T1000 (cell line): Measurements from ENCODE around the gene ELOB.

ENCODE experiments used
- DNase-seq: peaks from one replicate; lab custom pipeline; 2025; ENCODE audit warnings: mixed read lengths; lab: John Stamatoyannopoulos, UW

ELOB gene

DNA sequence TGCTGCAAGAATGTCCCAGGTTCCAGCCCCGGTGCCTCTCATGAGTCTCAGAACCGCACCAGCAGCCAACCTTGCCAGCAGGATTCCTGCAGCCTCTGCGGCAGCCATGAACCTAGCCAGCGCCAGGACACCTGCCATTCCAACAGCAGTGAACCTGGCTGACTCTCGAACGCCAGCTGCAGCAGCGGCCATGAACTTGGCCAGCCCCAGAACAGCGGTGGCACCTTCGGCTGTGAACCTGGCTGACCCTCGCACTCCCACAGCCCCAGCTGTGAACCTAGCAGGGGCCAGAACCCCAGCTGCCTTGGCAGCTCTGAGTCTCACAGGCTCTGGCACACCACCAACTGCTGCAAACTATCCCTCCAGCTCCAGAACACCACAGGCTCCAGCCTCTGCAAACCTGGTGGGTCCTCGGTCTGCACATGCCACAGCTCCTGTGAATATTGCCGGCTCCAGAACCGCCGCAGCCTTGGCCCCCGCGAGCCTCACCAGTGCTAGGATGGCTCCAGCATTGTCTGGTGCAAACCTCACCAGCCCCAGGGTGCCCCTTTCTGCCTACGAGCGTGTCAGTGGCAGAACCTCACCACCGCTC lies 9.8 kb downstream of the ELOB start:
- DNase-seq = no peak

DNA sequence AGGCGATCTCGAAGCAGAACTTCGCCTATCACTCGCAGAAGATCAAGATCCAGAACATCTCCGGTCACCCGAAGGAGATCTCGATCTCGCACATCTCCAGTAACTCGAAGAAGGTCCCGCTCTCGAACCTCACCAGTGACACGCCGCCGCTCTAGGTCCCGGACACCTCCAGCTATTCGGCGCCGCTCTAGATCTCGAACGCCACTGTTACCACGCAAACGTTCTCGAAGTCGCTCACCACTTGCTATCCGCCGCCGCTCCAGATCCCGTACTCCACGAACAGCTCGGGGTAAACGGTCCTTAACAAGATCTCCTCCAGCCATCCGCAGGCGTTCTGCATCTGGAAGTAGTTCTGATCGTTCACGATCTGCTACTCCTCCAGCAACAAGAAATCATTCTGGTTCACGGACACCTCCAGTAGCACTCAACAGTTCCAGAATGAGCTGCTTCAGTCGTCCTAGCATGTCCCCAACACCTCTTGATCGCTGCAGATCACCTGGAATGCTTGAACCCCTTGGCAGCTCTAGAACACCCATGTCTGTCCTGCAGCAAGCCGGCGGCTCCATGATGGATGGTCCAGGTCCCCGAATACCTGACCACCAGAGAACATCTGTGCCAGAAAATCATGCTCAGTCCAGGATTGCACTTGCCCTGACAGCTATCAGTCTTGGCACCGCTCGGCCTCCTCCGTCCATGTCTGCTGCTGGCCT lies 10.5 kb downstream of the ELOB start:
- no peak for DNase-seq

DNA sequence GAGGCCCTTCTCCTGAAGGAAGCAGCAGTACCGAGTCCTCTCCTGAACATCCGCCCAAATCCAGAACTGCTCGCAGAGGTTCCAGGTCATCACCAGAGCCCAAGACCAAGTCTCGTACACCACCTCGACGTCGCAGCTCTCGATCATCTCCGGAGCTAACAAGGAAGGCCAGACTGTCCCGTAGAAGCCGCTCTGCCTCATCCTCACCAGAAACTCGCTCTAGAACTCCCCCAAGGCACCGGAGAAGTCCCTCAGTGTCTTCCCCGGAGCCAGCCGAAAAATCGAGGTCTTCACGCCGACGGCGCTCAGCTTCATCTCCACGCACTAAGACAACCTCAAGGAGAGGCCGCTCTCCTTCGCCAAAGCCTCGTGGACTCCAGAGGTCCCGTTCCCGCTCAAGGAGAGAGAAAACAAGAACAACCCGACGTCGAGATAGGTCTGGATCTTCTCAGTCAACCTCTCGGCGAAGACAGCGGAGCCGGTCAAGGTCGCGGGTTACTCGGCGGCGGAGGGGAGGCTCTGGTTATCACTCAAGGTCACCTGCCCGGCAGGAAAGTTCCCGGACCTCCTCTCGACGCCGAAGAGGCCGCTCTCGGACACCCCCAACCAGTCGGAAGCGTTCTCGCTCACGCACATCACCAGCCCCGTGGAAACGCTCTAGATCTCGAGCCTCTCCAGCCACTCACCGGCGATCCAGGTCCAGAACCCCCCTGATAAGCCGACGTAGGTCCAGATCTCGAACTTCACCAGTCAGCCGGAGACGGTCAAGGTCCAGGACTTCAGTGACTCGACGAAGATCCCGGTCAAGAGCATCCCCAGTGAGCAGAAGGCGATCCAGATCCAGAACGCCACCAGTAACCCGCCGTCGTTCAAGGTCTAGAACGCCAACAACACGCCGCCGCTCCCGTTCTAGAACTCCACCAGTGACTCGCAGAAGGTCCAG lies 11.3 kb downstream of the ELOB start:
- no peak for DNase-seq

DNA sequence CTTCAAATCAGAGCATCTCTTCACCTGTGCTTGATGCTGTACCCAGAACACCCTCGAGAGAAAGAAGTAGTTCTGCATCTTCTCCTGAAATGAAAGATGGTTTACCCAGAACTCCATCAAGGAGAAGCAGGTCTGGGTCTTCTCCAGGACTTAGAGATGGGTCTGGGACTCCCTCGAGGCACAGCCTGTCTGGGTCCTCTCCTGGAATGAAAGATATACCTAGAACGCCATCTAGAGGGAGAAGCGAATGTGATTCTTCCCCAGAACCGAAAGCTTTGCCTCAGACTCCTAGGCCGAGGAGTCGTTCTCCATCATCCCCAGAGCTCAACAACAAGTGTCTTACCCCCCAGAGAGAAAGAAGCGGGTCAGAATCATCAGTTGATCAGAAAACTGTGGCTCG lies 12.4 kb downstream of the ELOB start:
- no peak for DNase-seq

DNA sequence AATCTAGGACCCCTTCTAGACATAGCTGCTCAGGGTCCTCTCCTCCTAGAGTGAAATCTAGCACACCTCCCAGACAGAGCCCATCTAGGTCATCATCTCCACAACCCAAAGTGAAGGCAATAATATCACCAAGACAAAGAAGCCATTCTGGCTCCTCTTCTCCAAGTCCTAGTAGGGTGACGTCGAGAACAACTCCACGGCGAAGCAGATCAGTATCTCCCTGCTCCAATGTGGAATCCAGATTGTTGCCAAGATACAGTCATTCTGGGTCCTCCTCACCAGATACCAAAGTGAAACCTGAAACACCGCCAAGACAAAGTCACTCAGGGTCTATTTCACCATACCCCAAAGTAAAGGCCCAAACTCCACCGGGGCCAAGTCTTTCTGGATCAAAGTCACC lies 13.9 kb downstream of the ELOB start:
- no peak for DNase-seq

DNA sequence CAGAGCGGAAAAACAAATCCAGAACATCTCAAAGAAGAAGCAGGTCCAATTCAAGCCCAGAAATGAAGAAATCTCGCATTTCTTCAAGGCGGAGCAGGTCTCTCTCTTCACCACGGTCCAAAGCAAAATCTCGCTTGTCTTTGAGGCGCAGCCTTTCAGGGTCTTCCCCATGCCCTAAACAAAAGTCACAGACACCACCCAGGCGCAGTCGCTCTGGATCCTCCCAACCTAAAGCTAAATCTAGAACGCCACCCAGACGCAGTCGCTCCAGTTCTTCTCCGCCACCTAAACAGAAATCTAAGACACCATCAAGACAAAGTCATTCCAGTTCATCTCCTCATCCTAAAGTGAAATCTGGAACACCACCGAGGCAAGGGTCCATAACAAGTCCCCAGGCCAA lies 14.4 kb downstream of the ELOB start:
- DNase-seq = no peak

DNA sequence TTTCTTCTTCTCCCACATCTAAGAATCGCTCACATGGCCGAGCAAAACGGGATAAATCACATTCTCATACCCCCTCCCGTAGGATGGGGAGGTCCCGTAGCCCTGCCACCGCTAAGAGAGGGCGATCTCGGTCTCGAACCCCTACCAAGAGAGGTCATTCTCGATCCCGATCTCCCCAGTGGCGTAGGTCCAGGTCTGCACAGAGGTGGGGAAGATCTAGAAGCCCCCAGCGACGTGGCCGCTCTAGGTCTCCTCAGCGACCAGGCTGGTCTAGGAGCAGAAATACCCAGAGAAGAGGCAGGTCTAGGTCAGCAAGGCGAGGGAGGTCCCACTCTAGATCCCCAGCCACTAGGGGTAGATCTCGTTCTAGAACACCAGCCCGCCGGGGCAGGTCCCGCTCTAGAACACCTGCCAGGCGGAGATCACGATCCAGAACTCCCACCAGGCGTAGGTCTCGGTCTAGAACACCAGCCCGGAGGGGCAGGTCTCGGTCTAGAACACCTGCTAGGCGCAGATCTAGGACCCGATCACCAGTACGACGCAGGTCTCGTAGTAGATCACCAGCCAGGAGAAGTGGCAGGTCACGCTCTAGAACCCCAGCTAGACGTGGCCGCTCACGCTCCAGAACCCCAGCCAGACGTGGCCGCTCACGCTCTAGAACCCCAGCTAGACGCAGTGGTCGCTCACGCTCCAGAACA lies 15.0 kb downstream of the ELOB start:
- no peak for DNase-seq

DNA sequence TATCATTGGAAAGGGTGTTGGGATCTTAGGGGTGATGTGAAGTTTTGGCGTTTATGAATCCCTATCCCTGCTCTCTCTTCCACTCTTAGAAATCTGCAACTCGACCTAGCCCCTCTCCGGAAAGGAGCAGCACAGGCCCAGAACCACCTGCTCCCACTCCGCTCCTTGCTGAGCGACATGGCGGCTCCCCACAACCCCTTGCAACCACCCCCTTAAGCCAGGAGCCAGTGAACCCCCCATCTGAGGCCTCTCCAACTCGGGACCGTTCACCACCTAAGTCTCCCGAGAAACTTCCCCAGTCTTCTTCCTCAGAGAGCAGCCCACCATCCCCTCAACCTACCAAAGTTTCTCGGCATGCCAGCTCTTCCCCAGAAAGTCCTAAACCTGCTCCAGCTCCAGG lies 15.6 kb downstream of the ELOB start:
- DNase-seq = no peak

DNA sequence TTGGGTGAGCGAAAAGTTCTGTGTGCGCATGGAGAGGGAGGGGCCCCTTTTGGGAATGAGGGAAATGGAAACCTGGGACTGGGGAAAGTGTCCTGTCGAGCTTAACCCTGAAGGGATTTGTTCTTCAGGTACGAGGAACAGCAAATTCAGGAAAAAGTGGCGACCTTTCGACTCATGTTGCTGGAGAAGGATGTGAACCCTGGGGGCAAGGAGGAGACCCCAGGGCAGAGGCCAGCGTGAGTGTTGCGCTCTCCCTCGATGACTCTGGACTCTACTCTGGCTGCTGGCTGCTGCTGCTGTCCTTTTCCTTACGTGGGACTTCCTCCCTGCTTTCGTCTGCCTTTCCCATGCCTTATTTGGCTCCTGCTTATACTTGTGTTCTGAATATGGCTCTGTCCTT lies 19.7 kb downstream of the ELOB start:
- no peak for DNase-seq

DNA sequence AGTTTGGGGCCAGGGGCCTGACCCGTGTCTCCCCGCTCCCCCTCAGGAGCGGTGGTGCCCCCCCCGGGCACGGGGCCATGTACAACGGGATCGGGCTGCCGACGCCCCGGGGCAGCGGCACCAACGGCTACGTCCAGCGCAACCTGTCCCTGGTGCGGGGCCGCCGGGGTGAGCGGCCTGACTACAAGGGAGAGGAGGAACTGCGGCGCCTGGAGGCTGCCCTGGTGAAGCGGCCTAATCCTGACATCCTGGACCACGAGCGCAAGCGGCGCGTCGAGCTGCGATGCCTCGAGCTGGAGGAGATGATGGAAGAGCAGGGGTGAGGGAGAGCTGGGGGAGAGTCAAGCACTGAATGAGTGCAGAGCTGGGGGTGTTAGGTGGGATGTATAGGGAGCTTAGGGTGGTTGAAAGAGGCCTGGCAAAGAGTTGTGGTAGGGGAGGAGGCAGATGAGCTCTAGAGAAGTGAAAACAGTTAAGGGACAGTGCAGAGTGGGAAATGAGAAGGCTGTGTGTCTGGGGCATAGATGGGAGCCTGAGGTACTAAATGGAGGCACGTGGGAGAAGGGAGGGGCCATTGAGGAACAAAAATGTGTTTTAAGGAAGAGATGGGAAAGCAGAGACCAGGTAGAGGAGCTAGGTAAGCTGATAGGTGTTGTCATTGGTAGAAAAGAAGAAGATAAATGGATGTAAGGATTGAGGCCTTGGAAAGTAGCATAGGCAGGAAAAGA lies 20.6 kb downstream of the ELOB start:
- no peak for DNase-seq

DNA sequence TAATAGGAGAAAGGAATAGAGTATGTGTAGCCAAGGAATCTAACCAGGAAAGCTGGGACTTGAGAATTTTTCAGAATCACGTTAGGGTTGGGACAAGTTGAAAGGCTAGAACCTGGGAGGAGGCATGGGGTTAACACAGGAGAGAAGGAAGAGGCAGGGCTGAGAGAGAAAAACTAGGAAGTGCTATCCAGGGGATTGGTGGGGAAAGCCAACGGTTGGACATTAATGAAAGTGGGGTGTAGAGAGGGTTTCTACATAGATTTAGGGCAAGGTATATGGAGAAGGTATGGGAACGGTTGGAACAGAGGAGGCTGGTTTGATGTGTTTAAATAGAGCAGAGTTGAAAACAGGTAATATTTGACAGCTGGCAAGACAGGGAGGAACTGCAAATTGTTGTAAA lies 21.9 kb downstream of the ELOB start:
- no peak for DNase-seq

DNA sequence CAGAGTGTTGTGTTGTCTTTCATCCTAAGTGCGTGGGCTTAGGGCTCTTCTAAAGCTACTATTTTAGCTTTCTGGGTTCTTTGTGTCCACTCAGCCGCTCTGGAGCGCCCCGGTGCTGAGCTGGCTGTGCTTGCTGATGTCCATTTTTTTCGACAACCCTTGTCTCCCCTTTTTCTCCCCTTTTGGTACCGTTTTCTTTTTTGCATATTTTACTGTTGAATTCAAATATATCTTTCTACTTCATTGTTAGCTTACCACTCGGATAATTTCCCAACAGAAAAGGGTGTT lies 23.4 kb downstream of the ELOB start:
- DNase-seq = no peak

DNA sequence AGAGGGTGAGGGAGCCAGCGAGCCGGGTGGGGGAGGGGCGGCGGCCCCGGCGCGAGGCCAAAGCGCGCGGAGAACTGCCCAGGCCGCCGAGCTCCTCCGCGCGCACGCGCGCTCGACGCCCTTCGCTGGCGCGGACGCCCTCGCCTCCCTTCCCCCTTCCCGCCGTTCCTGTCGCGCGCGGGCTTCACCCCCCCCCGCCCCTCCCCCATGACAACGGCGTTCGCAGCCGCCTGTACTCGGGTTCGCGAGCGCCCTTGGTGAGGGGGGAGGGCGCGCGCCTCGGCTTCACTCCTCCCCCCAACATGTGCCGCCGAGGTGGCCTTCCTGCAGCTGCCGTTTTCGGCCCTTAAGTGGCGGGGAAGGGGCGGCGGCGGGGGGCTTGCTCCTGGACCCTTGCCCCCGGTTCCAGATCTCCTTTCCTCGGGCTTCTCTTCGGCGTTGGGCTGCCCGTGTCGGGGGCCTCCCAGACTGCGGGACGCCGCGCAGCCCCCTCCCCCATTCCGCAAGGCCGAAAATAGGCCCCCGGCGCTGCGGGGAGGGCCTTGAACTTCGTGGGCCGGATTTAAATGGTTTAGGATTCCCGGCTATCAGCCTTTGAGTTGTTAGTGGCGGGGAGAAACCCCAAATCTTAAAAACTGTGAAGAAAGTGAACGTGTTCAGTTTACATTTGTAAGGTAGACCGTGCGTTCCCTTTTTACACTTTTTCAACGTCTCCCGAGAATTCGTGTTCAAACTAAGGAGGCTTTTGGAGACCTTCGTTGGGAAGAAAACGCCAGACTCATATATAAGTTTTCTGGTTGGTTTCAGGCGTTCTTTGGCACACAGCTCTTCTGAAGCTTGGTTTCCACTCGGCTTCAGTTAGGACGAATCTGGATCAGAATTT lies 24.0 kb downstream of the ELOB start:
- peak; percentile 87 for DNase-seq

DNA sequence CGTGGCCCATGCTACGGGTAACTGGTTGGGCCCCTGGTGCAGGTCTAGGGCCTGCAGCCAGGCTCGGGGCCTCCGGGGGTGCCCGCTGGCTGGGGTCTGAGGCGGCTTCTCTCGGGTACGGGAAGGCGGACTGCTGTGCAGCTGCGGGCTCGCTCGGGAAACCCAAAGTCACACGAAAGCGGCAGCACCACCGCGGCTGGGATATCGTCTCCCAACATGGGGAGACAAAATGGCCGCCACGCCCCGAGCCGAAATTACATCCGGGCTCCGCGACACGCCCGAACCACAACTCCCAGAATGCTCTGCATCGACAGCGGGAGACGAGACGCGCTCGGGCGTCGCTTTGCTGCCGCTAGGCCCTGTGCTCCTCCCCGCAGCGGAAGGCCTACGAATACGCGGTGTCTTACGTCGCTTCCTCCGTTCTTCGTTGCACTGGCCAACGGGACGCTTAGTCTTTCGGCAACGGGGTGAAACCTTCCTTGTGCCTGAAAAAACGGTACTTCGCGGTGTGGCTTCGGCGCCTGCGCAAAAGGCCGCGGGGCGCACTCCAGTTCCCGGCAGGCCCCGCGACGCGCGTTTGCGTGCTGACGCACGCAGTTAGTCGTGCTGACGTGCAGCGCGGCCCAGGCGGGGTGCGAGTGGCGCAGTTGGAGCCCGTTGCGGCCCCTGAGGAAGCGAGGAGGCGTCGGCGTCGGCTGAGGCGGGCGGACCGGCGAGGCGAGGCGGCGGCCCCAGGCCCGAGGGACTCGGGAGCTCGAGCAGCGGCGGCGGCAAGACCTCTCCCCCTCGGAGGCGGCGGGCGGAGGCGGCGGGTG lies 24.8 kb downstream of the ELOB start, which contains the start of gene SRRM2:
SRRM2 (plus strand) TSS at position 604 of the 815 bp plus-strand sequence. CDS start 3,727 bp downstream, outside the sequence.
- peak; percentile 92 for DNase-seq

DNA sequence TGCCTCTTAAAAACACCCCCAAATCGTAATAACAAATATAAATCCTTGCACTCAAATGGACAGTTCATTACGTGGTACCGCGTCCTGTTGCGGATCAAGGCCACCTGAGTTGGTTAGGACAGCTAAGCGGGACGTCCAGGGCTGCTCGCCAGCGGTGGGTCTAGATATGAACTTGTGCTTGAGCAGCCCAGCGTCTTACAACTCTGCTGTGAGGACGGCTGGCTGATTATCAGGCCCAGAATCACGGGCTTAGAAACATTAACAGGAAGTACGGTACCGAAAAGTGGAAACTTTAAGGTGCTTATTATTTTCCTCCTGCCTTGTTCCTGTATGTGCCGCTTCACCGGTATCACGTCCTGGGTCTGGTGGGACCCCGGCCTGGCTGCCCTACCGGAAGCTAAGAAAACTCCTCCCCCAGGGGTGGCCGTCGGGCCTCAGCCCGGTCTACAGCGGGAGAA lies 25.5 kb downstream of the ELOB start:
- no peak for DNase-seq

DNA sequence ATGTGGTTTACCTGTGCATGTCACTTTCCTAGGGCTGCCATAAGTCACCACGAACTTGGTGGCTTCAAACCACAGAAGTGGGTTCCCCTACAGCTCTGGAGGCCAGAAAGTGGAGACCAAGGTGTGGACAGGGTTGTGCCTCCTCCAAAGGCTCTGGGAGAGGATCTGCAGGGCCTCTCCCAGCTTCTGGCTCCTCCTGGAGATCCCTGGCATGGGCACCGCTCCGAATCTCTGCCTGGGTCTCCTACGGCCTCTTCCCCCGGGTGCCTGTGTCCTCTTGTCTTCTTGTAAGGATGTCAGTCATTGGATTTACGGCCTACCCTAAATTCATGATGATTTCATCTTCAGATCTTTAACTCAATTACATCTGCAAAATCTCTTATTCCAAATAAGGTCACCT lies 27.1 kb downstream of the ELOB start:
- DNase-seq = no peak

DNA sequence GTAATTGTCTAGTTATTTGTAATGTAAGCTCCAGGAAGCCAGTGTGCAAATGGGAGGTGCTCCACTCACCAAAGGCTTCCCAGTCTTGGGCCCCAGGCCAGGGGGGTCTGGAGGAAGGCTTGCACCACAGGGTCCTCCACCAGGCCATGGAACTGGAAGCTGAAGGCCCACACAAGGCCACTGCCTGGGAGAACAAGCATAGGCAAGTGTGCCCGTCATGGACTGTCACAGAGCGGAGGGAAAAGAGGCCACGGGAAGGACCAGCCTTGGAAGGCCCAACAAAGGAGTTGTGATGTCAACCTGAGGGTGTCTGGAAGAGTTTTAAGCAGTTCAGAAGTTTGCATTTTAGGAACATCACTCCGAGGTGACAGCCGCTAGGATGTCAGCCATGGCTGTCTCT lies 27.6 kb downstream of the ELOB start:
- no peak for DNase-seq

DNA sequence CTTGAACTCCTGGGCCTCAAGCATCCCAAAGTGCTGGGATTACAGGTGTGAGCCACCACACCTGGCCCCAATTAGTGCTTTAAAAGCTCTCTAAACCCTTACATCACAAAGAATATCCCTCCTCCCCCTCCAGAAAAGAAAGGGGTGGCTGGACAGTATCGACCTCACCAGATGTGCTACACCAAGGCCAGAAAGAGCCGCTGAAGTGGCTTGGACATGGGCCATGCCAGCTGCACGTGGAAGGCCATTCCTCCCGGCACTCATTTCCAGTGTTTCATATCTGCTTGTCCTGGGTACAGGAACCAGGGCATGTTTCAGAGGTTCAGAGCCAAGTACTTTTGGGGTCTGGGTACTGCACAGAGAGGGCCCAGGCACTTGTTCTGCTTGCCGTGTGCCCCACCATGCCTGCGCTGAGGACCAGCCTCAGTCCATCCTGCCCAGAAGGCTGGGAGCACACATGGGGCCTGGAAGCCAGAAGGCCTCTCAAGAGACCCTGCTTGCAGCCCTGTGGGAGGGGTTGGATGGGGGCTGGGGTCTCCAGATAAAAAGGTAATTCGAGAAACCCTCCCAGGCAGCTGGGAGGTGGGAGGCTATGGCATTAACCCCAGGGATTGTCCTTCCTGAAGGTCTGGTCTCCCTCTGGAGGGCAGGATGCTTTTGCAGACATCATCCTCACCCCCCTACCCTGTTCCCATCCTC lies 28.2 kb downstream of the ELOB start:
- no peak for DNase-seq

DNA sequence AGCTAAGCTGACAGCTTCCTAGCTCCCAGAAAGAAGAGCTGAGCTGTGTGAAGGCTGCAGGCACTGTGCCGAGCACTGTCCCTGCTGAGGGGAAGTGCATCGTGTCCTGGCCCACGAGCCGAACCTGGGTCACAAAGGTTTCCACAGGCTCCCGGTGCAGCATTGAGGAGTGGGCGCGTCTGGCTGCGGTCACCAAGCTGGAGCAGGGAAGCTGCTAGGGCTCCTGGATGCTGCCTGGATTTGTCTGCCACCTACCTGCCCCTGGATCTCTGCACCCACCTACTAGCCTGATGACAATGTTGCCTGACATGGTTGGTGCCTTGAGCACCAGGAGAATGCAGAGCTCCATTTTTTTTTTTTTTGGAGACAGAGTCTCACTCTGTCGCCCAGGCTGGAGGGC lies 31.1 kb downstream of the ELOB start:
- no peak for DNase-seq
